ENCODE results near the gene PPM1F. TPM values are rescaled to one million over a fixed set of nuclear protein-coding genes. Genes with fewer than 3 reads are reported as not detected.

PPM1F gene
- total and polyA plus RNA-seq, 2 experiments from 2014 or later, result 15.1 to 41.6 TPM

DNA sequence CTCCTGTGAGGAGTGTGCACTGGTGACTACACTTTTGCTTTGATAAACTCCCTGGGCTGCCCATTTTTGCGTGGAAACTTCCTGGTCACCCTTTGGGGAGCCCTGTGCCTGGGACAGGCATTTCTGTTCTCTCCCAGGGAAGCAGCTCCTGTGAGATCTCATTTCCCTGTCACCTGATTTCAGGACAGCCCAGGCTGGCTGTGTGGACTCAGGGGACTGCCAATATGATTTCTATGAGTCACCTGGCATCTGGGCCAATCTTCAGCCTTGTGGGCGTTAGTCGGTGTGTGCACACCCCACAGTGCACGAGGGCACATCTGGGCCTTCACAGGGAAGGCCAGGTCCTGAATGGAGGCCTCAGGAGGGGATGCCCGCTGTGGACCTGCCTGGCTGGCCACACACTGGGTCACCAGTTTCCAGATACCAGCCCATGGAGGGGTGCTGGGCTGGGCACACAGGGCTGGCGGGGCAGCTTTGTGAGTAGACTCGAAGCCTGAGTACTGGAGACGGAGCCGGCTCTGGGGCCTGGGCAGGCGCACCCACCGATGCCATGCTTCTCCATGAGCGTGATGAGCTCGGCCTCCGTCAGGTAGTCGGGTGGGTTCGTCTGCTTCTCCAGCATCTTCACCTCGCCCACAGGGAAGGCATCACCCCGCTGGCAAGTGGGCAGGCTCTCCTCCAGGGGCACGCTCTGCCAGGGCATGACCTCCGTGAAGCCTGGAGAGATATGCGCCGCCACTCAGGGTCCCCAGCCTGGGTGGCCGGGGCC, 9.4 kb upstream of the PPM1F start:
- no peak overlapping the region for H2AFZ ChIP-seq
- H3K4me2 ChIP-seq (ENCODE audit: unreplicated experiment), result no peak overlapping the region
- H3K4me3 ChIP-seq, result no peak overlapping the region
- no peaks in the 10 kb centered on the region for H3K27me3 ChIP-seq (replicated peaks; ENCODE audit: insufficient read depth)
- no peaks in the 10 kb centered on the region for H4K20me1 ChIP-seq (ENCODE audit: insufficient read depth)
- H3K9me3 ChIP-seq (ENCODE audit: low read depth), result no peaks in the 10 kb centered on the region
- H3K79me2 ChIP-seq (ENCODE audit: insufficient read depth), result no peaks in the 10 kb centered on the region
- no peaks in the 10 kb centered on the region for H3K9me2 ChIP-seq (ENCODE audit: insufficient read depth)
- DNase-seq, result peak; percentile 78
- TF ChIP-seq EZH2phosphoT487 (IDR thresholded peaks at IDR 0.05; ENCODE audit: insufficient read depth, low read depth) (no peak), EZH2 (IDR thresholded peaks at IDR 0.05; ENCODE audit: insufficient read depth, poor library complexity, severe bottlenecking) (no peak)
- H3K36me3 ChIP-seq (ENCODE audit: low read depth), result no peaks in the 10 kb centered on the region; the same call in 1 of the 2 replicates
- H3F3A ChIP-seq (ENCODE audit: insufficient read depth), result no peaks in the 10 kb centered on the region
- no peak overlapping the region for H3K27ac ChIP-seq
- no peak overlapping the region for H3K9ac ChIP-seq
- WGBS, 2 experiments (ENCODE audit: low coverage in 1 of 2, low lambda C conversion rate in 2 of 2, missing lambda C conversion rate in 2 of 2), result 85 to 86% methylated on average over 20 to 22 of the region's 23 CpGs
- in situ Hi-C loops (cut with MboI), result no loop called here
- no peaks in the 10 kb centered on the region for H3K4me1 ChIP-seq (ENCODE audit: insufficient read depth)

GRCh38 chr22:21961127-21961867, 8.6 kb upstream of the PPM1F start:
- 85 to 88% methylated on average over 17 to 18 of the region's 18 CpGs for WGBS, 2 experiments (ENCODE audit: low coverage in 1 of 2, low lambda C conversion rate in 2 of 2, missing lambda C conversion rate in 2 of 2)
- H3K36me3 ChIP-seq (ENCODE audit: low read depth), result no peaks in the 10 kb centered on the region; the same call in 1 of the 2 replicates

DNA sequence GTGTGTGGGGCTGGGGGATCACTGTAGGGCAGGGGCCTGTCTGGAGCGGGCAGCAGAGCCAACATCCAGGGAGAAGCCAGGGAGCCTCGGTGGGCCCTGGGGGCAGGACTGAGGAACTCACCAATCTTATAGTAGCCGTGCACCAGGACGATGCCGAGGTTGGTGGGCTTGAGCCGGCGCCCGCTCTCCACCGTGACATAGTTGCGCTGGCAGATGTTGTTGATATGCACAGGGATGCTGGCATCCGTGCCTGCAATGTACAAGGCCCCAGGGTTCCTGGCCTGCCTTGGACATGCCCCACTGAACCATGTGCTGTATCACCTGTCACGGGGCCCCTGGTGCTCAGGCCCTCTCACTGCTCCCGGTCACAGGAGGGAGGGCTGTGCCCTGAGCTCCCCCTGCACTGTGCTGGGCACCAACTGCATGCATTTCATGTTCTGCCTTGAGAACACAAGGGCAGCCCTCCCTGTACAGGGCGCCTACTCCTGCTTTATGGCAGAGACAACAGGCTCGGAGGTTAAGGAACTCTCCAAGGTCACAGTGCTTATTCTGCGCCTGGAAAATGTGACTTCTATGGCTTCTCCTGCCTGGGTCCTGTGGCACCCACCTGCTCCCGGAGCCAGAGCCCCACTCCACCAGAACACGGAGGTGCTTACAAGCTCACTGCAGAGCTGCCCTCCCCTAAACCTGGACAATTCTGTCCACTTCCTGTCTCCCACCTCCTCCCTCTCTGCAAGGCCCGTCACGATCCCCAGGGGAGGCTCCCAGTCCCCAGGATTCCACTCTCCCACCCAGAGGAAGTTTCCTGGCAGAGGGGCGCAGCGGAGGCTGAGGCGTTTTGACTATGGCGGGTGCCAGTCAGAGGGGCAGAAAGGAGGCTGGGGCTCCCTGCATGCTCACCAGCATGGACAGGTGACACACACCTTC, 7.8 kb upstream of the PPM1F start:
- Histone ChIP-seq H3K27ac (no peak overlapping the region), H3K36me3 (ENCODE audit: low read depth) (no peaks in the 10 kb centered on the region), H3K9me2 (ENCODE audit: insufficient read depth) (no peaks in the 10 kb centered on the region), H3K9ac (no peak overlapping the region), H2AFZ (no peak overlapping the region), H3K4me1 (ENCODE audit: insufficient read depth) (no peaks in the 10 kb centered on the region), H4K20me1 (ENCODE audit: insufficient read depth) (no peaks in the 10 kb centered on the region), H3K27me3 (replicated peaks; ENCODE audit: insufficient read depth) (no peaks in the 10 kb centered on the region), H3K79me2 (ENCODE audit: insufficient read depth) (no peaks in the 10 kb centered on the region), H3K4me2 (ENCODE audit: unreplicated experiment) (no peak overlapping the region), H3F3A (ENCODE audit: insufficient read depth) (no peaks in the 10 kb centered on the region), H3K4me3 (no peak overlapping the region), H3K9me3 (ENCODE audit: low read depth) (no peaks in the 10 kb centered on the region)
- in situ Hi-C loops (cut with MboI), result no loop called here
- no peak for DNase-seq
- WGBS, 2 experiments (ENCODE audit: low coverage in 1 of 2, low lambda C conversion rate in 2 of 2, missing lambda C conversion rate in 2 of 2), result 90% methylated on average over 17 to 19 of the region's 24 CpGs
- no peak for TF ChIP-seq EZH2phosphoT487 (IDR thresholded peaks at IDR 0.05; ENCODE audit: insufficient read depth, low read depth)
- TF ChIP-seq EZH2 (IDR thresholded peaks at IDR 0.05; ENCODE audit: insufficient read depth, poor library complexity, severe bottlenecking), result no peak

More at GRCh38 chr22:21961127-21961867, 8.6 kb upstream of the PPM1F start:
- Histone ChIP-seq H3K27ac (no peak overlapping the region), H3K79me2 (ENCODE audit: insufficient read depth) (no peaks in the 10 kb centered on the region), H3K27me3 (replicated peaks; ENCODE audit: insufficient read depth) (no peaks in the 10 kb centered on the region), H3K9ac (no peak overlapping the region), H3K9me2 (ENCODE audit: insufficient read depth) (no peaks in the 10 kb centered on the region), H3K4me3 (no peak overlapping the region), H3K9me3 (ENCODE audit: low read depth) (no peaks in the 10 kb centered on the region), H3K4me1 (ENCODE audit: insufficient read depth) (no peaks in the 10 kb centered on the region), H2AFZ (no peak overlapping the region), H3F3A (ENCODE audit: insufficient read depth) (no peaks in the 10 kb centered on the region), H4K20me1 (ENCODE audit: insufficient read depth) (no peaks in the 10 kb centered on the region), H3K4me2 (ENCODE audit: unreplicated experiment) (no peak overlapping the region)
- no peak for TF ChIP-seq EZH2phosphoT487 (IDR thresholded peaks at IDR 0.05; ENCODE audit: insufficient read depth, low read depth)
- no peak for TF ChIP-seq EZH2 (IDR thresholded peaks at IDR 0.05; ENCODE audit: insufficient read depth, poor library complexity, severe bottlenecking)
- no peak for DNase-seq
- in situ Hi-C loops (cut with MboI), result no loop called here
